Brain pericyte (primary cell): ENCODE results near the gene BTBD9.
A peak's percentile ranks its signal among the peaks of the same experiment; 100 is the strongest.

ENCODE experiments used
- DNase-seq: peaks from one replicate; pipeline ENCODE4 v3.0.0-alpha.2; 2012; ENCODE audit warnings: low read depth, low spot score

Gene BTBD9

DNA sequence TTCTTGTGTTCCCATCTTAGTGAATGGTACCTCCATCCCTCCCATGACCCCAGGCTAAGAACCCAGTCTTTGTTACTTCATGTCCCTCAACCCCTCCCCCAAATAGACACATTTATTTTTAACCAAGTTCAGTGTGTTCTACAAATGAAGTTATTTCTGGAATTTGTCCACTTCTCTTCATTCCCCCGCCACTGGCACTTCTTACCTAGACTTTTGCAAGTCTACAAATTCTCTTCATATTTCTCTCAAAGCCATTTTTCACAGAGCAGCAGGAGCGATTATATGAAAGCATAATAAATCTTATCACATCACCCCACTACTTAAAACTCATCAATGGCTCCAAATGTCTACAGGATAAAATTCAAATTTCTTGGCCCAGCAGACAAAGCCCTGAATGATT lies 131.4 kb downstream of the BTBD9 start:
- DNase-seq = no peak

DNA sequence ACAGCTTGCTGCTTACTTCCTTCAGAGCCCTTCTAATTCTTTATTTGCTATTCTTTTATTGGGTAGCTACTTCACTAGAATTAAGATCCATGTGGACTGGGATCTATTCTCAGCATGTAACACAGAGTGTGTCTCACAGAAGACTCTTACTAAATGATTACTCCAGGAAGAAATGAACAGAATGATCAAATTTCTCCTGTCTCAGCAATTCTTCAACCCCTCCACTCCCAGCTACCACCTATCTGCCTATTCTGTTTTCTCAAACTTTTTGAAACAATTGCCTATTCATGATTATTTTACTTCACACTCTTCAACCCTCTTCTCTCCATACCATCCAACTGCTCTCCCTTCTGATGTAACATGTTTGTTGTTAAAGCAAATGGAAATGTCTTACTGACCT lies 132.6 kb downstream of the BTBD9 start:
- no peak for DNase-seq

DNA sequence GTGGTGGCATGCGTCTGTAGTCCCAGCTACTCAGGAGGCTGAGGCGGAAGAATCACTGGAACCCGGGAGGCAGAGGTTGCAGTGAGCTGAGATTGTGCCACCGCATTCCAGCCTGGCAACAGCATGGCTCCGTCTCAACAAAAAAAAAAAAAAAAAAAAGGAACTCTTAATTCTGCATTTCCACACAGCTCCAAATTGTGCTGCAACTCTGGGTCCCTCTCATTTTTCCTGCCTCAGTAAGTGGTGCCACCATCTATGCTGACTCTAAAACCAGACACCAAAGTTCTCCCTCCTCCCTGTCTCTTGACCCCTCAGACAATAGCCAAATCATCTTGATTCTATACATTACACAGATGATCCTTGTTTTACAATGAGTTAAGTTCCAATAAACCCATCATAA lies 133.9 kb downstream of the BTBD9 start:
- no peak for DNase-seq

DNA sequence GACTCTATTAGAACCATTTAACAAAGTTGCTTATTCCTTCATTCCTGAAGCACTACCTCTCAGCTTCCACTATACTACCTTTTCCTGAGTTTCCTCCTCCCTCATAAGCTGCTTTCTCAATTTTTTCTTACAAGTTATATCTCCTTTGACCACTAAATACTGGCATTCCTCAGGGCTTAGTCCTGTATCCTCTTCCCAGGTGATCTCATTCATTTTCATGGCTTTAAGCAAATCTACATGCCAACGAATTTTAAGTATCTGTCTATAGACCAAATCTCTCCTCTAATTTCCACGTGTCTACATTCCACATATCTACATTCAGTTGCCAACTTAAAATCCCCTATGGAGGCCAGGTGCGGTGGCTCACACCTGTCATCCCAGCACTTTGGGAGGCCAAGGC lies 134.7 kb downstream of the BTBD9 start:
- DNase-seq = no peak

DNA sequence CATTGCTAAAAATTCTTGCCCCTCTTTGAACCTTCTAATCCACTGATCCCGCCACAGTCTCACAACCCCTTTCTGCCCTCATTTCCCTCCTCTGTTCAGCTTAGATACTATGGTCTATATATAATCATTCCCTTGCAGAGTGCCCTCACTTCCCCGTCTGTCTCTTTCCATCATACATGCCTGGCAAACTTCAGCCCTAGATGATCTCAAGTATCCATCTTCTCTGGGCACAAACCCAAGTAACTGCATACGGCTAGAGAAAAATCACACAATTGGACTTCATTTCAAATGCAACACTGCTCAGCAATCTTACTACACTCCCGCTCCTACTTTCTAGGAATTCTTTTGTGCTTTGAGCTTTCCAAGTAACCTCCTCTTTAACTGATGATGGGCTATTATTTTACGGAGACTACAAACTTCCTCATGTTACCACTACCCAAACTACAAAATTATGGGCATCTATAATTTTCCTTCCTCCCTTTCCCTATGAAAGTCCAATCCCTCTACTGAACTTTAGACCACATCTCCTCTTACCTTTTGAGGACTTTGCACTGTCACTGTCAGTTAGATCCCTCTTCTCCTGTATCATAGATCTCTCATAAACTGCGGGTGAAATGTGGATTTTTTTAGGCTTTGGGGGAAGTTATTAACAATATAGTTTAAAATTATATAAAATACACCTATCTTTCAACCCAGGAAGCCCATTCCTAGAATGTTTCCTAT lies 135.6 kb downstream of the BTBD9 start:
- DNase-seq = no peak

DNA sequence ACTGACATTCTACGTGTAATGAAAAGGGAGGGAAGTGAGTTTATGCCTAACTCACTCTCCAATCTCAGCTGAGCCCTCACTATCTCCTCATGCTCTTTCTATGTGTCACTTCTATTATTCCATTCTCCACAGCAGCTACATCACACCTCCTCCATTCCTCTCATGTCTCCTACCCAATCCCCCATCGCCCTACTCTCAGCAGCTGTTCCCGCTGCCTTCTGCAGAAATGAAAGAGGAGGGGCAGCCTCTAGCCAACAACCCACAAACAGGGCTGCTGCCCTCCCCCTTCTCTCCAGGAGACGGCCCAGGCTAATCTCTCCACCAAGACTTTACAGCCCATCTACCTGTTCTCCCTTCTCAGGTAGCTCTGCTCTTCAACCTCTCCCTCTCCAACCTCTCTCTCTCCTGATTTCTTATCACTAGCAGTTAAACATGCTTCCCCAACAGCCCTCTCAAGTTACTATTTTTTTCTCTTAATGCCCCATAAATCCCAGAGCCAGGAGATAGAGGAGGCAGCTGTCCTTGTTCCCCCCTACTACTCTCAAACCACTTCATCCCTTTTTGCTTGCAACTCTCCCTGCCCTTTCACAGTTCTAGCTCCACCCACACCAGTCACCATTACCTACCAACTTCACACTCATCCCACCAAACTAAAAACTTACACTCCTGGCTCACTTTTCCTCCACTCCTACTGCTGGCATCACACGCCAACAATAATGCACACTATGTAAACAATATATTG lies 136.5 kb downstream of the BTBD9 start:
- no peak for DNase-seq

- no peak for DNase-seq
Measured at GRCh38 chr6:38502423-38502822, 137.3 kb downstream of the BTBD9 start.

- no peak for DNase-seq
Measured at GRCh38 chr6:38501931-38502330, 137.8 kb downstream of the BTBD9 start.

GRCh38 chr6:38499529-38500096 lies 140.1 kb downstream of the BTBD9 start:
- DNase-seq = no peak

DNA sequence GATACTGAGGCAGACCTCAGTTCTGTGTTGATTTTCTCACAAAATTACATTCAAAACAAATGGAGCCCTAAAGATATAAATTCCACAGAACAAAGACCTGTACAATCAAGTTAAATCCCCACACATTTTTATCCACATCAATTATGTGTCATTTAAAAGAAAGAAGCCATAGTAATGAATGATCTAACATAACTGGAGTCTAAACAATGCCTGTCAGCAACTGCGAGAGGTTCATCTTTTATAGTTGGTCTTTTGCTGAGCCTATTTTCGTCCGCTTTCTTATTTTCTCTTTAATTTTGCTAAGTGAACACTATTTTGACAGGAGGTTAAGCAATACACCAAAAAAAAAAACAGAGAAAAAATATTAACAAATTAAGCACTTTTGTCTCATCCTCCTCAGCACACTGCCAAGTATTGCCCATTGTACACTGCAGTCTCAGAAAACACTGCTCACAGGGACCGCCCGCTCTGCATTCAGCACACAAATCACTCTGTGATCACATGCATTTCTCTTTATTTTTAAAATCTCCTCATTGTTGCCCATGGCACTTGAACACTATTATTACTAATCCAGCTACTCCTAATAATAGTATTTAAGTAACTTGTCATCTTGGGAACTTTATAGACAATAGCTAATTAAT lies 140.8 kb downstream of the BTBD9 start:
- DNase-seq = no peak

- DNase-seq = no peak
Measured at GRCh38 chr6:38498085-38498484, 141.6 kb downstream of the BTBD9 start.

DNA sequence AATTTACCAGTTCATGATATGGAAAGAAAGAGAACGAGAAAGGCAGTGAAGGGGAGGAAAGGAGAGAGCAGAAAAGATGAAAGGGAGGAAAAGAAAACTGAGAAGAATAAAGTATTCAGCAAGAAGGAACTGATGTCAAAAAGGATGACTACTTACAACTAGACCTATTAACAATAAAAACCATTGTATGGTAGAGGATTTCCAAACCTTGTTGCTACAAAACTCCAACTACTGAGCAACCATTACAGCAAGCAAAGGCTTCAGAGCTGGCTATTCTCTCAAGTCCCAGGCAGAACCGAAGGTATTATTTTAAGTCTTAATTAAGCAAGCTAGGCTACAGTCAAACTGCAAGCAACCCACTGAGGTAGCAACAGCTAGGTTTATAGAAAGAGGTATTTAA lies 142.2 kb downstream of the BTBD9 start:
- no peak for DNase-seq

DNA sequence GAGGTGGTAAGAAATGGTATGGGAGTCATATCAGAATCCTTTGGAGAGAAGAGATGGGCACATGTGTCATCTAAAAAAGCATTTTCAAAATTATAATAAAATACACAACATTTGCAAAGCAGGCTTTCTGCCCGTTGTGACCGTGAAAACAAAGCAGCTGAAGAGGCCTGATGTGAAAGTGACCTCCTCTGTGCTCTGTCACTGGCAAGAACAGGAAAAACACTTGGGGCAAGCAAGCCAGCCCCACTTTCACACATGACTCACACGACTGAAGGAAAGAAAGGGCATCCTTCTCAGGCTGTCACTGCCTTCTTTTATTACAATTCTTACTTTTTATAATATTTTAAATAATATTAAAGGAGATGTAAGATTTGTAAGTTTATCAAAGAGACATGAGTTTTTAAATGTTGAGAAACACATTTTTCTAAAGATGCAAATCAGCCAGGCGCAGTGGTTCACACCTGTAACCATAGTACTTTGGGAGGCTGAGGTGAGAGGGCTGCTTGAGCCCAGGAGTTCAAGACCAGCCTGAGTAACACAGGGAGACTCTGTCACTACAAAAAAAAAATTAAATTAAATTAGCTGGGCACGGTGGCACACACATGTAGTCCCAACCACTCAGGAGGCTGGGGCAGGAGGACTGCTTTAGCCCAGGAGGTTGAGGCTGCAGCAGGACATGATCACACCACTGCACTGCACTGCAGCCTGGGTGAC lies 143.7 kb downstream of the BTBD9 start:
- DNase-seq = no peak

DNA sequence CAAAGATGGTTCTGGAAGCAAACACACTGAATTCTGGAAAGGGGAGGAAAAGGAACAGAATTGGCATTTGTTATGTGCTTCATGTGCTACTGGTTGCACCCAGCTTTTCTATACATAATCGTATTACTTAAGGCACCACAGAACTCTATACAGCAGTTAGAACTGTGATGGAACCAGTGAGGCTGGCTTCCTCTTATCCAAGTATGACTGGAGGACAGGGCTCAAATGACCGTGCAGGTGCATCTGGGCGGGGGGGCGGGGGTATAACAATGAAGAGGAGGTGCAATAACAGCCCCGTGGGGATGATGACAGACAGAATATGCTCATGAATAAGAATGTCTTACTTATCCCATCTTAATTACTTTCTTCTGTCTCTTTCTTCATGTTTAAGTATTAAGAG lies 144.2 kb downstream of the BTBD9 start:
- no peak for DNase-seq

- DNase-seq = peak; percentile 43
Measured at GRCh38 chr6:38493931-38494547, 145.7 kb downstream of the BTBD9 start.

DNA sequence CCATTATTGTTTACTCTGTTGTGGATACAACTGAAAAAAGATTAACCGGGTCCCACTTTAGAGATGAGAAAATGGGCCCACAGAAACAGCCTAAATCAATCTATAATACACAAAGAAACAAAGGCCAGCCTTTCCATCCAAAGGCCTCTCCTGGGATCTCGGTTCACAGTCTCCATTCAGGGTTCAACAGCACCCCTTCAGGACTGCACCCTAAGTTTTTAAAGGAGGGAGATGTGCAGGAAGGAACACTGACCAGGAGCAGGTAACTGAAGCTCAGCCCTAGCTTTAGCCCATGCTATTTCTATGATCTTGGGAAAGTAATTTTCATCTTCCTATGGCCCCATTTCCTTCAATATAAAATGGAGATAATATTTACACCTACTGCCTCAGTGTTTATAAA lies 147.7 kb downstream of the BTBD9 start:
- DNase-seq = no peak

GRCh38 chr6:38489951-38490350 lies 149.8 kb downstream of the BTBD9 start:
- no peak for DNase-seq

- no peak for DNase-seq
Measured at GRCh38 chr6:38487423-38487822, 152.3 kb downstream of the BTBD9 start.

DNA sequence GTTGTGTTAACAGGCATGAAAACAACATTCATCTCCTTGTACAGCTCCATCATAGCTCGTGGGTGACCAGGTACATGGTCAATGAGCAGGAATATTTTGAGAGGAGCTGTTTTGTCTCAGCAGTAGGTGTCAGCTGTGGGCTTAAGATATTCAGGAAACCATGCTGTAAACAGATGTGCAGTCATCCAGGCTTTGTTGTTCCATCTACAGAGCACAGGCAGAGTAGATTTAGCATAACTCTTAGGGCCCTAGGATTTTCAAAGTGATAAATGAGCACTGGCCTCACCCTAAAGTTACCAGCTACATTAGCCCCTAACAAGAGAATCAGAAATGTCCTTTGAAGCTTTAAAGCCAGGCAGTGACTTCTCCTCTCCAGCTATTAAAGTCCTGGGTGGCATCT lies 154.2 kb downstream of the BTBD9 start:
- DNase-seq = no peak

GRCh38 chr6:38484656-38485055 lies 155.1 kb downstream of the BTBD9 start:
- no peak for DNase-seq

DNA sequence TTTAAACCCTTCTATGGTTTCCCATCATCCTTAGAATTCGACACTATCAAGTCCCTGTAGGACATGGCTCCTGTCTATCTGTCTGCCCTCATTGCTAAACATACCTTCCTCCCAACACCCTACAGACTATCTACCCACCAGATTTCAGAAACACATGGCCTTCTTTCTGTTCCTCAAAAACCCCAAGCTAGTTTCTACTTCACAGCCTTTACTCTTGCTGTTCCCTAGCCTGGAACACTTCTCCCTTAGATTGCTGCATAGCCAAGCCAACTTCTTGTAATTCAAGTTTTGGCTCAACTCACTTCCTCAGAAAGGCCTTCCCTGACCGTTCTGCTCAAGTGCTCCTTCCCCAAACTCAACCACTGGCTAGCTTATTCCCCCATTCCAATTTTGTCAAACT lies 156.2 kb downstream of the BTBD9 start:
- DNase-seq = no peak
